ENCODE results near the gene UCHL5.

Gene UCHL5

DNA sequence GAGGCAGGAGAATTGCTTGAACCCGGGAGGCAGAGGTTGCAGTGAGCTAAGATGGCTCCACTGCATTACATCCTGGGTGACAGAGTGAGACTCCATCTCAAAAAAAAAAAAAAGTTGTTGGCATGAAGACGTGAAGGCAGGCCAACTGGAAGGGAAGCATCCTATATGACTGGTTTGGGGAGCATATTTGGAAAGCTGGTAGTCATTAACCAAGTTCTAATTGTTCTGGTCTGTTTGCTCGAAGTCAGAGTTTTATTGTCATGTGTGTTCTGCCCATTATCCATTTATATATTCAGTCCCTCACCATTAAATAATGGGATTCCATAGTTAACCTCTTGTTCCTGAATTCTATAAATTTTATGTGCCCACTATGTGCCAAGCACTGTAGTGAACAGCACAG, 49.3 kb upstream of the UCHL5 start (continued):
- TF ChIP-seq, protein P1, sequence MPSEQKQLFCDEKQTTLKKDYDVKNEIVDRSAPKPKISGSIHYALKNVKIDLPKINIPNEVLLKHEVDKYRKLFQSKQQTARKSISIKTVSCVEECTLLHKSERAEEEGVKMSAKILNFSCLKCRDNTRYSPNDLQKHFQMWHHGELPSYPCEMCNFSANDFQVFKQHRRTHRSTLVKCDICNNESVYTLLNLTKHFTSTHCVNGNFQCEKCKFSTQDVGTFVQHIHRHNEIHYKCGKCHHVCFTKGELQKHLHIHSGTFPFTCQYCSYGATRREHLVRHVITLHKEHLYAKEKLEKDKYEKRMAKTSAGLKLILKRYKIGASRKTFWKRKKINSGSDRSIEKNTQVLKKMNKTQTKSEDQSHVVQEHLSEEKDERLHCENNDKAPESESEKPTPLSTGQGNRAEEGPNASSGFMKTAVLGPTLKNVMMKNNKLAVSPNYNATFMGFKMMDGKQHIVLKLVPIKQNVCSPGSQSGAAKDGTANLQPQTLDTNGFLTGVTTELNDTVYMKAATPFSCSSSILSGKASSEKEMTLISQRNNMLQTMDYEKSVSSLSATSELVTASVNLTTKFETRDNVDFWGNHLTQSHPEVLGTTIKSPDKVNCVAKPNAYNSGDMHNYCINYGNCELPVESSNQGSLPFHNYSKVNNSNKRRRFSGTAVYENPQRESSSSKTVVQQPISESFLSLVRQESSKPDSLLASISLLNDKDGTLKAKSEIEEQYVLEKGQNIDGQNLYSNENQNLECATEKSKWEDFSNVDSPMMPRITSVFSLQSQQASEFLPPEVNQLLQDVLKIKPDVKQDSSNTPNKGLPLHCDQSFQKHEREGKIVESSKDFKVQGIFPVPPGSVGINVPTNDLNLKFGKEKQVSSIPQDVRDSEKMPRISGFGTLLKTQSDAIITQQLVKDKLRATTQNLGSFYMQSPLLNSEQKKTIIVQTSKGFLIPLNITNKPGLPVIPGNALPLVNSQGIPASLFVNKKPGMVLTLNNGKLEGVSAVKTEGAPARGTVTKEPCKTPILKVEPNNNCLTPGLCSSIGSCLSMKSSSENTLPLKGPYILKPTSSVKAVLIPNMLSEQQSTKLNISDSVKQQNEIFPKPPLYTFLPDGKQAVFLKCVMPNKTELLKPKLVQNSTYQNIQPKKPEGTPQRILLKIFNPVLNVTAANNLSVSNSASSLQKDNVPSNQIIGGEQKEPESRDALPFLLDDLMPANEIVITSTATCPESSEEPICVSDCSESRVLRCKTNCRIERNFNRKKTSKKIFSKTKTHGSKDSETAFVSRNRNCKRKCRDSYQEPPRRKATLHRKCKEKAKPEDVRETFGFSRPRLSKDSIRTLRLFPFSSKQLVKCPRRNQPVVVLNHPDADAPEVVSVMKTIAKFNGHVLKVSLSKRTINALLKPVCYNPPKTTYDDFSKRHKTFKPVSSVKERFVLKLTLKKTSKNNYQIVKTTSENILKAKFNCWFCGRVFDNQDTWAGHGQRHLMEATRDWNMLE (tag by site-specific recombination; conservative IDR thresholded peaks at IDR 0.05; ENCODE audit: low read depth) = no peak
- TF ChIP-seq ZNF423 (tag by site-specific recombination; IDR thresholded peaks at IDR 0.05) (no peak), IKZF3 (tag by site-specific recombination; IDR thresholded peaks at IDR 0.05) (no peak)

GRCh38 chr1:193105821-193106177, 46.6 kb upstream of the UCHL5 start:
- POLR2A ChIA-PET = interaction anchor here (0.6 to 2.8 kb wide), 9 partner anchors 8 to 47 kb away, joined by 3 to 28 read pairs (median 7); partner anchors contain the start of genes CDC73, RO60 and UCHL5
- H3K27ac ChIP-seq (ENCODE audit: extremely low read depth, low read depth, low read length) = 0 out of 2 replicates have a peak overlapping the region, but pooled peaks have one; percentile 32
- H3K4me3 ChIP-seq (ENCODE audit: low read depth, low read length) = peak overlapping the region; percentile 77
- CTCF ChIA-PET = interaction anchor here (1.1 kb wide), 1 partner anchor 14 kb away, joined by 3 read pairs; no protein-coding TSS in a partner anchor
- H3K36me3 ChIP-seq (ENCODE audit: control insufficient read depth in 2 of 2, insufficient read depth in 1 of 2, low read length in 2 of 2) = no peaks in the 10 kb centered on the region
- no peaks in the 10 kb centered on the region for H3K9me3 ChIP-seq (ENCODE audit: control insufficient read depth, insufficient read depth, low read depth, low read length)
- H3K4me1 ChIP-seq (ENCODE audit: control insufficient read depth, insufficient read depth, low read length) = no peaks in the 10 kb centered on the region
- no peak for TF ChIP-seq KLF9 (tag by site-specific recombination; IDR thresholded peaks at IDR 0.05; ENCODE audit: low read depth)
- TF ChIP-seq ZNF335 (tag by site-specific recombination; conservative IDR thresholded peaks at IDR 0.05) = peak; percentile 62
- TF ChIP-seq ZNF600 (tag by site-specific recombination; IDR thresholded peaks at IDR 0.05) = no peak
- no peak for TF ChIP-seq ZNF777 (tag by site-specific recombination; IDR thresholded peaks at IDR 0.05; ENCODE audit: borderline replicate concordance)
- TF ChIP-seq PRDM6 (tag by site-specific recombination; IDR thresholded peaks at IDR 0.05) = no peak
- TF ChIP-seq ZNF112 (tag by site-specific recombination; IDR thresholded peaks at IDR 0.05) = no peak
- TF ChIP-seq ZNF146 (tag by site-specific recombination; IDR thresholded peaks at IDR 0.05) = no peak
- no peak for TF ChIP-seq ZNF658 (tag by site-specific recombination; IDR thresholded peaks at IDR 0.05)
- TF ChIP-seq ZNF404 (tag by site-specific recombination; IDR thresholded peaks at IDR 0.05) = no peak
- TF ChIP-seq ZNF510 (tag by site-specific recombination; IDR thresholded peaks at IDR 0.05; ENCODE audit: insufficient replicate concordance) = no peak
- TF ChIP-seq ZNF747 (tag by site-specific recombination; IDR thresholded peaks at IDR 0.05) = no peak
- TF ChIP-seq ZNF704 (tag by site-specific recombination; IDR thresholded peaks at IDR 0.05) = no peak
- 0 out of 2 replicates have a peak, but pooled peaks have one; percentile 43 for TF ChIP-seq SCRT1 (tag by site-specific recombination; IDR thresholded peaks at IDR 0.05; ENCODE audit: borderline replicate concordance)
- TF ChIP-seq ZBTB7A (tag by site-specific recombination; IDR thresholded peaks at IDR 0.05; ENCODE audit: low read depth) = no peak
- TF ChIP-seq SCRT2 (tag by site-specific recombination; IDR thresholded peaks at IDR 0.05) = 0 out of 2 replicates have a peak, but pooled peaks have one; percentile 6
- no peak; the same call in 1 of the 2 replicates for TF ChIP-seq MZF1 (tag by site-specific recombination; IDR thresholded peaks at IDR 0.05; ENCODE audit: borderline replicate concordance)
- no peak for TF ChIP-seq ZBTB17 (tag by site-specific recombination; IDR thresholded peaks at IDR 0.05)
- TF ChIP-seq ZNF16 (tag by site-specific recombination; IDR thresholded peaks at IDR 0.05; ENCODE audit: low read depth) = no peak
- no peak for TF ChIP-seq ZNF302 (tag by site-specific recombination; IDR thresholded peaks at IDR 0.05; ENCODE audit: low read depth)
- TF ChIP-seq, protein P2, sequence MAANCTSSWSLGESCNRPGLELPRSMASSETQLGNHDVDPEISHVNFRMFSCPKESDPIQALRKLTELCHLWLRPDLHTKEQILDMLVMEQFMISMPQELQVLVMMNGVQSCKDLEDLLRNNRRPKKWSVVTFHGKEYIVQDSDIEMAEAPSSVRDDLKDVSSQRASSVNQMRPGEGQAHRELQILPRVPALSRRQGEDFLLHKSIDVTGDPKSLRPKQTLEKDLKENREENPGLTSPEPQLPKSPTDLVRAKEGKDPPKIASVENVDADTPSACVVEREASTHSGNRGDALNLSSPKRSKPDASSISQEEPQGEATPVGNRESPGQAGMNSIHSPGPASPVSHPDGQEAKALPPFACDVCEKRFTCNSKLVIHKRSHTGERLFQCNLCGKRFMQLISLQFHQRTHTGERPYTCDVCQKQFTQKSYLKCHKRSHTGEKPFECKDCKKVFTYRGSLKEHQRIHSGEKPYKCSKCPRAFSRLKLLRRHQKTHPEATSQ (tag by site-specific recombination; IDR thresholded peaks at IDR 0.05) = no peak
